ENCODE results near the gene TAF15.

The TAF15 gene

DNA sequence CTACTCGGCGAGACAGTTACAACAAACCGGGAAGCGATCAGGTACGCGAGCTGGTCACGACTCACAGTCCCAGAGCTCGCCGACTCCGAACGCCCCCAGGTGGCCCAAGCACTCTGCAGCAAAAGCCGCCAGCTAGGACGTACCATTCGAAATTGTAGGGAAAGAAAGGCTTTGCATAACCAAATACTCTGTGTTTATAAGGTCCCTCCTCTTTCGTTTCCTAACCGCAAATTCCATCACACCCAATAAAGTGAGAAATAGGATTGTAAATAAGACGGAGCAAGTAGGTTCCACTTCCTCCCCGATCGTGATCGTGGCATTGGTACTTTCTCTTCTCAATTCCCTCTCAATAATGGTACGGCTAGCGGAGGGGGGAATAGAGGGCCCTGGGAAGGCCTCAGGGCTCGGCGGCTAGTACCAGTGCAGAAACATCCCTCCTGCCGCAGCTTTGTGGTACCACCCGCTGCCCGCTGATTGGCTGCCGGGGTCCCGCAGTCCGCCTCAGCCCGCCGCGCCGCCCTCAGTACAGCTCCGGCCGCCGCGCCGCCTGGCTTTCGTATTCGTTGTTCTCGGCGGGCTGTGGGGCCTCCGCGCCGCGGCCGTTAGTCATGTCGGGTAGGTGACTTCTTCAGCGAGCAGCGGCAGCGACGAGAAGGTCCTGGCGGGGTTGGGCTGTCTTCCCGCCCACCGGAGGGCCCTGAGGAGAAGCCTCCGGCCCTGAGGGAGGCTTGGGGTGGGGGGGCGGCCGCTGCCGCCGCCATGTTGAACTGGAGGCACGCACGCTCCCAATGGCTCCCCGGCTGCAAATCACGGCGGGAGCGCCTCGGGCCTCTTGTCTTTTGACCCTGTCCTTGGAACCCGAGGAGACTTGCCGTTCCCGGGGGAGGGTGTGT is at the start of gene TAF15:
Gene TAF15, plus strand, starts transcription at position 523 of the 893 bp plus-strand sequence. Its CDS starts 86 bp downstream, at position 609.
- peak within 1 kb of the TSS; percentile 62 for H2AFZ ChIP-seq (ENCODE audit: low read depth, low read length)
- H3K9me3 ChIP-seq (ENCODE audit: low read length), result no peaks in the 10 kb centered on the region
- H3K36me3 ChIP-seq (ENCODE audit: insufficient read depth, low read length), result peaks cover 19% of the 10 kb centered on the region
- peak within 1 kb of the TSS; percentile 70 for H3K4me3 ChIP-seq (ENCODE audit: low read length)
- peaks cover 31% of the 10 kb centered on the region for H3K4me1 ChIP-seq (ENCODE audit: insufficient read depth, low read length)
- H3K27me3 ChIP-seq (ENCODE audit: insufficient read depth, low read length), result no peaks in the 10 kb centered on the region

DNA sequence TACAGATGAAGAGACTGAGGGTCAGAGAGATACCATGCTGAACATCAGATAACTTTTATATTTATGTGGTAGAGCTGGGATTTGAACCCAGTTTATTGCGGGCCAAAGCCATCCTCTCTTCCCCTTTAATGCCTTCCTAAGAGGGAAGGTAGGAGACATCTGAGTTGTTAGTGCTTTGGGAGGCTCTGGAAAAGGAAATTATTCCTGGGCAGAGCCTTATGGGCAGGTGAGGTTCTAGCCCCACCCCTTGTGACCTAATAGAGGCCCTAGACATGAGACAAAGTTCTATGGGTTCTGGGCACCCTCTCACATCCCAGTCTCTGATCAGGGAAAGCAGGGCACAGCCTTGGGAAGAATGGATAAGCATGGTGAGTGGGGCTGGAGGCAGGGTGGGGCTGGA is 48.7 kb upstream of the TAF15 start, which contains the start of gene C17orf50:
Gene C17orf50, plus strand, starts transcription at position 301 of the 400 bp plus-strand sequence. Its CDS starts 55 bp downstream, at position 356.
- no peaks in the 10 kb centered on the region for H3K9me3 ChIP-seq (ENCODE audit: low read length)
- H3K36me3 ChIP-seq (ENCODE audit: insufficient read depth, low read length), result no peaks in the 10 kb centered on the region
- peaks cover 5% of the 10 kb centered on the region for H3K4me1 ChIP-seq (ENCODE audit: insufficient read depth, low read length)
- H2AFZ ChIP-seq (ENCODE audit: low read depth, low read length), result no peak within 1 kb of the TSS
- H3K4me3 ChIP-seq (ENCODE audit: low read length), result no peak within 1 kb of the TSS
- H3K27me3 ChIP-seq (ENCODE audit: insufficient read depth, low read length), result no peaks in the 10 kb centered on the region

DNA sequence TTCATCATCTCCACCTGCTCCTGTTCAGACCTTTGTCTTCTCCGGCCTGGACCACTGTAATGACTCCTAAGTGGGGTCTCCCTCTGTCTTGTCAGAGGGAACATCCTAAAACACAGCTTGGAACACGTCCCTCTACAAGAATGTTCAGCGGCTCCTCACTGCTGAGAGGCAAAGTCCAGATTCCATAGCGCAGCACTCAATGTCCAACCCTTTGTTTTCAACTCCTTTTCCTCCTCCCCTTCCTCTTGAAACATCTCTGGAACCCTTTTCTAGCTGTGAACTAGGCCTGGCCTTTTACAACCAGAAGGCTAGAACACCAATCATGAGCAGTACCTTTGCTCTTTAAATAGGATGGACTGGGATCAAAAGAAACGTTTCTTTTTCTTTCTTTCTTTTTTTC is 47.7 kb upstream of the TAF15 start:
- no peaks in the 10 kb centered on the region for H3K9me3 ChIP-seq (ENCODE audit: low read length)
- H3K27me3 ChIP-seq (ENCODE audit: insufficient read depth, low read length), result no peaks in the 10 kb centered on the region
- H3K4me1 ChIP-seq (ENCODE audit: insufficient read depth, low read length), result peaks cover 14% of the 10 kb centered on the region
- H3K36me3 ChIP-seq (ENCODE audit: insufficient read depth, low read length), result no peaks in the 10 kb centered on the region
- no peak overlapping the region for H2AFZ ChIP-seq (ENCODE audit: low read depth, low read length)
- no peak overlapping the region for H3K4me3 ChIP-seq (ENCODE audit: low read length)

DNA sequence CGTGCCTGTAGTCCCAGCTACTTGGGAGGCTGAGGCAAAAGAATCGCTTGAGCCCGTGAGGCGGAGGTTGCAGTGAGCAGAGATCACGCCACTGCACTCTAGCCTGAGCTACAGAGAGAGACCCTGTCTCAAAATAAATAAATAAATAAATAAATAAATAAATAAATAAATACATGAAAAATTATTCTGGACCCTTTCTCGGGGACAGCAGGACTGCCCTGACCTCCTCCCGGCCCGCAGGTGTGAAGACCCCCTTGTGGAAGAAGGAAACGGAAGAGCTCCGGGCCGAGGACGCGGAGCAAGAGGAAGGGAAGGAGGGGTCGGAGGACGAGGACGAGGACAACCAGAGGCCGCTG is 45.5 kb upstream of the TAF15 start:
- peak overlapping the region; percentile 47 for H3K4me3 ChIP-seq (ENCODE audit: low read length)
- no peaks in the 10 kb centered on the region for H3K27me3 ChIP-seq (ENCODE audit: insufficient read depth, low read length)
- no peak overlapping the region for H2AFZ ChIP-seq (ENCODE audit: low read depth, low read length)

DNA sequence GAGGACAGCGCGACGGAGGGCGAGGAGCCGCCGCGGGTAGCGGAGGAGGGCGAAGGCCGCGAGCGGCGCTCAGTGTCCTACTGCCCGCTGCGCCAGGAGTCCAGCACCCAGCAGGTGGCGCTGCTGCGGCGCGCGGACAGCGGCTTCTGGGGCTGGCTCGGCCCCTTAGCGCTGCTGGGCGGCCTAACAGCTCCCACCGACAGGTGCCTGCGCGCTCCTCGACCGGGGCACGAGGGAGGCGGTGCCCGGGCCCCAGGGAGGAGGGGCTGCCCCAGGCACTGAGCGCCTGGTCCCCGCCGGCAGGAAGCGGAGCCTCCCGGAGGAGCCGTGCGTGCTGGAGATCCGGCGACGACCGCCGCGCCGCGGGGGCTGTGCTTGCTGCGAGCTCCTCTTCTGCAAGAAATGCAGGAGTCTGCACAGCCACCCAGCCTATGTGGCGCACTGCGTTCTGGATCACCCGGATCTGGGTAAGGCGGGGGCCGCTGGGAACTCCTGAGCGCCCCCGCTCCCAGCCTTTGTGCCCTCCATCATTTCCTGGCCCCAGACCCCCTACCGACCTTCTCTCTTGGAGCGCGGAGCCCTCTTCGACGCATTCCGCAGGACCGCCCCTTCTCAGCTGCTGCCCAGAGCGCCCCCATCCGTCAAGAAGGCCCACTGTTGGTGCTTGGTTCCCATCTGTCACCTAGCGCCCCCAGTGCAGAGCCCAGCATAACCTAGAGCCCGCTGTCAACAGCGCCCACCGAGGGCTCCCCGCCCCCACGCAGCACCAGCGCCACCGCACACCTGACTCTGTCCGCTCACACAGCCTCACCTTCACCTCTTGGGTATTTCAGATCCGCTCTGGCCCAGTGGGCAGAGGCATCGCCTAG is 44.9 kb upstream of the TAF15 start:
- Histone ChIP-seq H3K27me3 (ENCODE audit: insufficient read depth, low read length) (no peaks in the 10 kb centered on the region), H2AFZ (ENCODE audit: low read depth, low read length) (peak overlapping the region; percentile 90), H3K36me3 (ENCODE audit: insufficient read depth, low read length) (no peaks in the 10 kb centered on the region), H3K4me3 (ENCODE audit: low read length) (peak overlapping the region; percentile 47), H3K9me3 (ENCODE audit: low read length) (no peaks in the 10 kb centered on the region), H3K4me1 (ENCODE audit: insufficient read depth, low read length) (peaks cover 14% of the 10 kb centered on the region)

More for the DNA sequence above, 45.5 kb upstream of the TAF15 start:
- Histone ChIP-seq H3K9me3 (ENCODE audit: low read length) (no peaks in the 10 kb centered on the region), H3K36me3 (ENCODE audit: insufficient read depth, low read length) (no peaks in the 10 kb centered on the region), H3K4me1 (ENCODE audit: insufficient read depth, low read length) (peaks cover 14% of the 10 kb centered on the region)

DNA sequence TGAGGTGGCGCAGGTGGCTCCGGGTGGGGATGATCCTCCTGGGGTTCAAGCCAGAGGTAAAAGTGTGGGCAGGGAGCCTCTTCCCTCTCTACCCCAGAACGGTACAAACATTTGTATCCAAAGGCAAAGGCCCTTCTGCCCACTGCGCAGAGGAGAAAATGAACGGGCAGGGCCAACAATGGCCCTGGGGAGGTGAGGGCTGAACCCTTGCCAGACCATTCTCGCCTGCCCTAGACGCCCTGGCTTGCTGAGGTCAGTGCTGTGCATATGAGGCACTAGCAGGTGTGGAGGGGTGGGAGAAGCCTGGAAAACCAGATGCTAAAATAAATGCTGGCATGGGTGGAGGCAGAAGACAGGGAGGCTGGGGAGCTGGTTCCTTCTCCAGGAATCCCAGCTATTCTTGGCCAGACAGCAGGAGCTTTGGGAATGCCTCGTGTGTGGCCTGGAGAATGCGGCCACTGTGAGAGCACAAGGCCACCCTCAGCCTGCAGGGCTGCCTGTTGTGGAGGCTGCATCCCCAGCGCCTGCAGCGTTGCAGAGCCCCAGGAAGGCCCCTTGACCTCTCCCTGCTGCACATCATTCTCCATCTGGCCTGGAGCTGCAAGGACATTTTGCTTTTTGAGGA is 44.1 kb upstream of the TAF15 start:
- H3K36me3 ChIP-seq (ENCODE audit: insufficient read depth, low read length), result no peaks in the 10 kb centered on the region
- peak overlapping the region; percentile 12 for H2AFZ ChIP-seq (ENCODE audit: low read depth, low read length)
- peaks cover 14% of the 10 kb centered on the region for H3K4me1 ChIP-seq (ENCODE audit: insufficient read depth, low read length)
- H3K4me3 ChIP-seq (ENCODE audit: low read length), result no peak overlapping the region
- H3K27me3 ChIP-seq (ENCODE audit: insufficient read depth, low read length), result no peaks in the 10 kb centered on the region
- H3K9me3 ChIP-seq (ENCODE audit: low read length), result no peaks in the 10 kb centered on the region

DNA sequence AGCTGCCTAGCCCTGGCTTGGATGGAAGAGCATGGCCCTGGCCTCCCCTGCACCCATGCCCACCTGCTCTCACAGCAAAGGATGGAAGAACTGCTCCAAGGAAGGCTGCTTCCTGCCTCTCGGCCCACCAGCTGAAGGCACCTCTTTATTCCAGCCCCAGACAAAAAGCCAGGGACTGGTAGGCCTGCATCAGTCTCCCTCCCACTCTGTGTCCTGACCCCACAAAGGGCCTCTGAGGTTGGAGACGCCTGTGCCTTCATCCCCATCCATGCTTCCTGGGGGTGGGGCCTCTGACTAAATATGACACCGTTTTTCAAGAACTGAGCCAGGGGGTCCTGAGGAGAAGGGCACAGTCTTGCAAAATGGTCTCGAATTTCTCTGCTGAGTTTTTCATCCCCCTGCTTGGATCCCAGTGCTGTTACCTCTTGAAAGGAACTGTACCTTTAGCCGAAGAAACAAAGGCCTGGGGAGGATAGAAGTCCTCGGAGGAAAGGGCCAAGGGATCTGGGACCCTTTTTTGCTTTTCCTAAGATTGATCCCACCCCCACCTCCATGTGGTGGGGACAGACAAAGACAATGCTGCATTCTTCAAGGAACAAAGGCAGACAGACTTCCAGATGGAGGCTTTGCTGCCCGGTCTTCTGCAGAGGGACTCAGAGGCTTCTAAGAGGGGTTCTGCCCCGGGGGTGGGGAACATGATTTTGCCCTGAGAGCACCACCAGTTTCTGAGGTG is 43.4 kb upstream of the TAF15 start:
- H2AFZ ChIP-seq (ENCODE audit: low read depth, low read length), result peak overlapping the region; percentile 12
- H3K27me3 ChIP-seq (ENCODE audit: insufficient read depth, low read length), result no peaks in the 10 kb centered on the region
- H3K4me3 ChIP-seq (ENCODE audit: low read length), result no peak overlapping the region
- no peaks in the 10 kb centered on the region for H3K9me3 ChIP-seq (ENCODE audit: low read length)
- no peaks in the 10 kb centered on the region for H3K36me3 ChIP-seq (ENCODE audit: insufficient read depth, low read length)
- peaks cover 14% of the 10 kb centered on the region for H3K4me1 ChIP-seq (ENCODE audit: insufficient read depth, low read length)

DNA sequence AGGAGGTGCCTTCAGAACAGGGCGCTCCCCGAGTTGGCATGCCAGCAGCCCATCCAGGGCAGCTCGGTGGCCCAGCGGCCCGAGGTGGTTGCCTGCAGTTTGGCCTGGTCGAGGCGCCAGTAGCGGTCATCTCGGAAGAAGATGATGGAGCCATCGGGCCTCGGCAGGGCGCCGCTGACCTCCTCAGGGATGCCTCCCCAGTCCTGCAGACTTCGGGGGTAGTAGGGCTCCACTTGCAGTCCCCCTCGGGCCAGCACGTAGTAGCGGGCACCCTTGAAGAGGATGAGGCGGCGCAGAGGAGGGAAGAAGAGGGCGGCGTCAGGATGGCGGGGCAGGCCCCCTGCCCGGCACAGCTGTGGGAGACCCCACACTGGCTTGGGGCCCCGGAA is 42.8 kb upstream of the TAF15 start:
- Histone ChIP-seq H2AFZ (ENCODE audit: low read depth, low read length) (peak overlapping the region; percentile 12), H3K27me3 (ENCODE audit: insufficient read depth, low read length) (no peaks in the 10 kb centered on the region), H3K4me3 (ENCODE audit: low read length) (no peak overlapping the region), H3K36me3 (ENCODE audit: insufficient read depth, low read length) (no peaks in the 10 kb centered on the region), H3K9me3 (ENCODE audit: low read length) (no peaks in the 10 kb centered on the region), H3K4me1 (ENCODE audit: insufficient read depth, low read length) (peaks cover 14% of the 10 kb centered on the region)

DNA sequence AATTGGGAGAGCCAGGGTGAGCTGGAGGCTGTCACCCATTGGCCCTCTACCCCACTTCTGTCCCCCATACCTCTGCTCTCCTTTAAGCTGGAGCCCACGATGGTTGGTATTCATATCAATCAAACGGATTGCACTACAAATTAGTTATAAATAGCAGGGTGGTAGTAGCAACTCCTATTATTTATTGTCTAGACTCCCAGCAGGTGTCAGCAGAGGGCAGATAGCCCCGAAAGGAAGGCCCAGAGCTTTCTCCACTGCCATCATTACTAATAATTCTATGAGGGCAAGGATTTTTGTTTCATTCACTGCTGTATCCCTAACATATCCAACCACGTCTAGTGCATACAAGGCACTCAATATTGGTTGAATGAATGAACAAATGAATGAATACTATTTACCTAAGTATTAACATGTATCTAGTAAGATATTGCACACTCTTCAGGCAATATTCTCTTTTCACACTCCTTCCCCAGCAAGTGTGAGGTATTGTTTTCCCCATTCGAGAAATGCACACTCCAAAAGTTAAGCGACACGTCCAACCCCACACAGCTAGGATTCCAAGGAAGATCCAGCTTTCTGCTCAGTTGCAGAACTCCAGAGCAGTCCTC is 42.3 kb upstream of the TAF15 start:
- Histone ChIP-seq H3K4me1 (ENCODE audit: insufficient read depth, low read length) (peaks cover 14% of the 10 kb centered on the region), H3K9me3 (ENCODE audit: low read length) (no peaks in the 10 kb centered on the region), H3K36me3 (ENCODE audit: insufficient read depth, low read length) (no peaks in the 10 kb centered on the region), H2AFZ (ENCODE audit: low read depth, low read length) (no peak overlapping the region), H3K4me3 (ENCODE audit: low read length) (no peak overlapping the region), H3K27me3 (ENCODE audit: insufficient read depth, low read length) (no peaks in the 10 kb centered on the region)

DNA sequence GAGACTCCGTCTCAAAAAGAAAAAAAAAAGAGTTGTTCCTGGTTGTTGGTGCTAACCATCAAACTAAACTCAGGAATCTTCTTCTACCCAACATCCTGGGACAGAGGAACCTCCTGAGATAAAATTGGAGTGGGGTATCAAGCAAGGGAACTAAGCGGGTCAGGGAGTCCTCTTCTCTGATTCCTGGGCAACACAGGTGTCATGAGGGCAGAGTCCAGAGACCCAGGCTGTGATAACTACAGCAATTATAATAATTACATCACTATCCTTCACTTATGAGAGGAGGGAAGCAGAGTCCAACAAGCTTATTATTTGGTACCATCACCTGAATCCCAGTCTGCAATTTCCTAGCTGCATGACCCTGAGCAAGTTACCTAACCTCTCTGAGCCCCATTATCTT is 40.5 kb upstream of the TAF15 start:
- Histone ChIP-seq H3K9me3 (ENCODE audit: low read length) (no peaks in the 10 kb centered on the region), H3K4me3 (ENCODE audit: low read length) (no peak overlapping the region), H3K27me3 (ENCODE audit: insufficient read depth, low read length) (no peaks in the 10 kb centered on the region), H3K4me1 (ENCODE audit: insufficient read depth, low read length) (peaks cover 16% of the 10 kb centered on the region), H2AFZ (ENCODE audit: low read depth, low read length) (no peak overlapping the region), H3K36me3 (ENCODE audit: insufficient read depth, low read length) (no peaks in the 10 kb centered on the region)

DNA sequence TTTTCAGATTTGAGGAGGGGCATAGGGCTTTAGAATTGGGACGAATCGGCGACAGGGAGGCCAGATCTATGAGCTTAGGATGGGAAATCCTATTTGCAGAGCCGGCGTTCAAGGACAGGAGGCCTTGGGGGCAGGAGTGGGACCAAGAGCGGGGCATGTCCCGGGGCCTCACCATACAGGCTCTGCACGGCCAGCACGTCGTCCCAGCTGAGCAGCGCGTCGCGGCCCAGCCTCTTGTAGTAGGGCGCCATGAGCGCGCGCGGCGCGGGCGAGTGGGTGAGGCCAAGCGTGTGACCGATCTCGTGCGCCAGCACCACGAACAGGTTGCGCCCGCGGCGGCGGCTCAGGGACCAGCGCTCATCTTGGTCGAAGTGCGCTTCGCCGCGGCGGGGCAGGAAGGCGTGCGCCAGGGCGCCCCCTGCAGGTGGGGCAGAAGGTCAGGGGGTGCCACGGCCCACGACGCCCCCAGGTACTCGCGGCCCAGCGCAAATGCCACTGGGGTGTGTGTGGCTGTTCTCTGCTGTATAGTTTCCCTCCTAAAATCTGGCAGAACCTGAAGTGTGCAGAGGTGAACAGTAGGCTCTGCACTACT is 39.3 kb upstream of the TAF15 start:
- Histone ChIP-seq H3K4me3 (ENCODE audit: low read length) (no peak overlapping the region), H3K36me3 (ENCODE audit: insufficient read depth, low read length) (no peaks in the 10 kb centered on the region), H2AFZ (ENCODE audit: low read depth, low read length) (no peak overlapping the region), H3K27me3 (ENCODE audit: insufficient read depth, low read length) (no peaks in the 10 kb centered on the region), H3K9me3 (ENCODE audit: low read length) (no peaks in the 10 kb centered on the region), H3K4me1 (ENCODE audit: insufficient read depth, low read length) (peaks cover 20% of the 10 kb centered on the region)

DNA sequence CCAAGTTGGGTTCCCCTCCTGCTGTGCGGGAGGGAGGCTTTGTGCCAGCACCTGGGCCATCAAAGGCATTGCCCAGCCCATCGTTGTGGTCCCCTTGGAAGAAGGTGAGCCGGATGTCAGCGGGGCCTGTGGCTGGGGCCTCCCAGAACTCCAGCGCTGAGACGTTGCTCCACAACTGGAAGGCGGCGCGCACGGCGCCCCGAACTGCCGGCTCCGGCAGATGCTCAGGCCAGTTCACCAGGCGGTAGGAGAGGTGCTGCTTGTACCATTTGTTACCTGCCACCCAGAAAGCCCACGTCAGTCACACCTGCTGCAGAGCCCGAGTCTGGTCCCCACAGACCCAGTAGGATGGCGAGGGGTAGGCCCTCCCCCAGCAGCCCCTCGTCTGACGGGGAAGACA is 36.2 kb upstream of the TAF15 start:
- no peaks in the 10 kb centered on the region for H3K9me3 ChIP-seq (ENCODE audit: low read length)
- peaks cover 9% of the 10 kb centered on the region for H3K27me3 ChIP-seq (ENCODE audit: insufficient read depth, low read length)
- no peak overlapping the region for H3K4me3 ChIP-seq (ENCODE audit: low read length)
- H2AFZ ChIP-seq (ENCODE audit: low read depth, low read length), result no peak overlapping the region
- H3K36me3 ChIP-seq (ENCODE audit: insufficient read depth, low read length), result no peaks in the 10 kb centered on the region
- peaks cover 7% of the 10 kb centered on the region for H3K4me1 ChIP-seq (ENCODE audit: insufficient read depth, low read length)
